CD4-positive, alpha-beta T cell (primary cell): Measurements from ENCODE around the gene VASH2. TPM values are rescaled to one million over a fixed set of nuclear protein-coding genes. Genes with fewer than 3 reads are reported as not detected.

Experiments
- ATAC-seq: fragments of 200-7000 bp; cut with Tn5 transposase; one replicate; pipeline ENCODE4 v1.10.0; 2022; ENCODE audit warnings: mild to moderate bottlenecking; ENCODE audit not compliant: poor library complexity
- CTCF ChIA-PET: fragments of 350-600 bp; sonication (Branson Sonifier 250); formaldehyde crosslinking; loops from one replicate; lab custom pipeline; 2021; ENCODE audit warnings: antibody characterized with exemption, inconsistent platforms; lab: Charles Lee
- POLR2A ChIA-PET: fragments of 350-600 bp; sonication (Branson Sonifier 250); formaldehyde crosslinking; loops from one replicate; lab custom pipeline; 2021; ENCODE audit warnings: antibody characterized with exemption, inconsistent platforms; lab: Charles Lee
- DNase-seq, 14 experiments: peaks; one replicate each; pipeline ENCODE4 v3.0.0-alpha.2; 2013 to 2020; ENCODE audit warnings: mixed read lengths in 2 of 14
- H3K27ac ChIP-seq, 2 donors: one replicate each; pipeline versions ENCODE4 v1.5.1 to v1.7.0; 2013; ENCODE audit warnings: low read length in 2 of 2, low read depth in 1 of 2, mild to moderate bottlenecking in 1 of 2
- H3K27me3 ChIP-seq, 2 experiments: 1 replicate in 1 of 2; 2 replicates in 1 of 2; pipeline versions ENCODE4 v1.6.1 to v1.7.0; 2013; ENCODE audit warnings: low read length in 2 of 2, control low read depth in 1 of 2, mild to moderate bottlenecking in 1 of 2, moderate library complexity in 1 of 2; ENCODE audit not compliant: insufficient read depth in 2 of 2, control insufficient read depth in 1 of 2
- H3K36me3 ChIP-seq: one replicate; pipeline ENCODE4 v1.6.1; 2013; ENCODE audit warnings: low read length, control low read depth; ENCODE audit not compliant: insufficient read depth
- H3K4me1 ChIP-seq: one replicate; pipeline ENCODE4 v1.6.1; 2013; ENCODE audit warnings: low read length, control low read depth; ENCODE audit not compliant: insufficient read depth
- H3K4me3 ChIP-seq: one replicate; pipeline ENCODE4 v1.5.1; 2013; ENCODE audit warnings: mild to moderate bottlenecking, low read length, moderate library complexity
- H3K9me3 ChIP-seq, 2 experiments: 1 replicate in 1 of 2; 2 replicates in 1 of 2; pipeline versions ENCODE4 v1.6.1 to v1.7.0; 2013; ENCODE audit warnings: low read length in 2 of 2, mild to moderate bottlenecking in 2 of 2, control low read depth in 1 of 2, moderate library complexity in 1 of 2; ENCODE audit not compliant: control insufficient read depth in 1 of 2, insufficient read depth in 1 of 2
- H3K27ac Mint-ChIP-seq: one replicate; pipeline ENCODE4 v1.8.0; 2020; ENCODE audit warnings: mixed read lengths
- H3K27me3 Mint-ChIP-seq: one replicate; pipeline ENCODE4 v1.8.0; 2021; ENCODE audit warnings: mixed read lengths
- H3K36me3 Mint-ChIP-seq: one replicate; pipeline ENCODE4 v1.8.0; 2021; ENCODE audit warnings: low read depth, mixed read lengths
- H3K4me1 Mint-ChIP-seq: one replicate; pipeline ENCODE4 v1.8.0; 2021; ENCODE audit warnings: low read depth, mixed read lengths
- H3K4me3 Mint-ChIP-seq: one replicate; pipeline ENCODE4 v1.8.0; 2020; ENCODE audit warnings: mild to moderate bottlenecking, mixed read lengths
- H3K9me3 Mint-ChIP-seq: one replicate; pipeline ENCODE4 v1.8.0; 2020; ENCODE audit warnings: mixed read lengths
- CTCF ChIP-seq: fragments of 200-600 bp; IDR thresholded peaks from one replicate; pipeline ENCODE4 v1.8.0; 2022; ENCODE audit warnings: antibody characterized with exemption, mild to moderate bottlenecking
- intact Hi-C, 2 experiments: fragments of 100-400 bp; cut with DNase I in 1 of 2; cut with micrococcal nuclease in 1 of 2; formaldehyde crosslinking; loops; one replicate each; pipeline versions ENCODE4 v1.15.1 to v1.9.0; 2023 to 2025; cut with DNase I, micrococcal nuclease
- total RNA-seq, 174 experiments: library from RNA in 2 of 174; stranded (reverse) in 2 of 174; gene quantifications; one replicate each; pipeline ENCODE4 v1.2.3 and lab custom pipeline; 2021 to 2026

Gene VASH2
- total RNA-seq, 2 experiments from 2014 or later = 0.11 to 0.17 TPM

GRCh38 chr1:212922016-212922415, 28.3 kb upstream of the VASH2 start:
- no peak for DNase-seq
- POLR2A ChIA-PET = no interaction called here
- Histone ChIP-seq H3K36me3 (no peaks in the 10 kb centered on the region), H3K27ac (no peak overlapping the region), H3K27me3 (peaks cover 0 to 2% of the 10 kb centered on the region in 2 experiments), H3K9me3 (peaks cover 0 to 3% of the 10 kb centered on the region in 2 experiments), H3K4me3 (no peak overlapping the region), H3K4me1 (no peaks in the 10 kb centered on the region)
- Mint-ChIP-seq H3K9me3 (no peaks in the 10 kb centered on the region), H3K36me3 (no peaks in the 10 kb centered on the region), H3K27me3 (peaks cover 19% of the 10 kb centered on the region), H3K27ac (no peak overlapping the region), H3K4me3 (no peak overlapping the region), H3K4me1 (no peaks in the 10 kb centered on the region)
- ATAC-seq = no peak
- CTCF ChIA-PET = no interaction called here
- intact Hi-C loops = no loop called here
- TF ChIP-seq CTCF = no peak

GRCh38 chr1:212926372-212926771, 24.0 kb upstream of the VASH2 start:
- Histone ChIP-seq H3K4me1 (no peaks in the 10 kb centered on the region), H3K36me3 (no peaks in the 10 kb centered on the region), H3K27ac (no peak overlapping the region), H3K4me3 (no peak overlapping the region), H3K27me3 (no peaks in the 10 kb centered on the region), H3K9me3 (peaks cover 0 to 3% of the 10 kb centered on the region in 2 experiments)
- Mint-ChIP-seq H3K27ac (no peak overlapping the region), H3K36me3 (no peaks in the 10 kb centered on the region), H3K4me1 (no peaks in the 10 kb centered on the region), H3K27me3 (peaks cover 9% of the 10 kb centered on the region), H3K9me3 (no peaks in the 10 kb centered on the region), H3K4me3 (no peak overlapping the region)
- DNase-seq (no peak), ATAC-seq (no peak)
- no peak for TF ChIP-seq CTCF
- POLR2A ChIA-PET = no interaction called here
- CTCF ChIA-PET = no interaction called here
- intact Hi-C loops = no loop called here

DNA sequence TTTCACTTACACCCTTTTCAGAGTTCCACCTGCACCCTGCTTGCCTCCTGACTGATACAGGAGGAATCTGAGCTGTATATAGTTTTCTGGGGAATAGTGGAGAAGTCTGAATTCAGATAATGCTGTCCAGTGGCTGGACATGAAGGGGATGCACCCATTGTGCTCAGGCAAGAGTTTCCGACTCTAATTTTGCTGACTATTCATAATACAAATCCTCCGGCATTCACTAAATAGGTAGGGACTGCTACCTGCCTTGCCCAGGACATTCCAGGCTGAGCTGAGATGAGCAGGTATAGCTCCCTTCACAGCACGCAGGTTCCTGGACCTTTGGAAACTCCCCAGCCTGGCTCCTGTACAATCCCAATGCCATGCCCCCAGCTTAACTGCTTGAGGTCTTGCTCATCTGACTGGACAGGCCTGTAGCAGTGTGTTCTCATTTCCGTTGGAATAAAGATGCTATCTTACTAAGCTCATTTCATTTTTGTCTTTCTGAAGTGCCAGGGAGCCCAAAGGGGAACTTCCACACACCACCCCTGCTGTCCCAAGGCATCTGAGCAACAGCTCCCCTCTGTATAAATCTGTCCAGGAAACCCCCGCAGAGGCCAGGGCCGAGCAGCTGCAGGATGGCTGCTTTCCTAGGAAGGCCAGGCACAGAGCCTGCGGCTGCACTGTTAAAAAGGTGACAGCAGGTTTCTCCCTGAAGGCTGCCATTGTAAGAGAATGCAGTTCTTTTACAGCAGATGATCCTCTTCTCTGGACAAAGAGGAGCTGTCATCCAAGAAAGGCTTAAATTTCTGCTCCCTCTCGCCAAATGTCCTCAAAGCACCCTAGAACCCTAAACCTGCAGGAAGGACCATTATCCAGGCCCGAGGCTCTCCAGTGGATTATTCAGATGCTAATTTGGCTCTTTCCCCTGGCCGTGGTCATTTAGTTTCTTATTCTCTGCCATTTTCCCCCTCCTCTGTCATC, 21.7 kb upstream of the VASH2 start:
- H3K36me3 ChIP-seq = no peaks in the 10 kb centered on the region
- H3K27ac ChIP-seq = no peak overlapping the region
- H3K4me1 ChIP-seq = no peaks in the 10 kb centered on the region
- POLR2A ChIA-PET = no interaction called here
- Mint-ChIP-seq H3K27ac (no peak overlapping the region), H3K36me3 (no peaks in the 10 kb centered on the region), H3K4me1 (no peaks in the 10 kb centered on the region), H3K27me3 (peaks cover 4% of the 10 kb centered on the region), H3K4me3 (no peak overlapping the region), H3K9me3 (no peaks in the 10 kb centered on the region)
- H3K27me3 ChIP-seq = no peaks in the 10 kb centered on the region
- peaks cover 0 to 3% of the 10 kb centered on the region in 2 experiments for H3K9me3 ChIP-seq
- H3K4me3 ChIP-seq = no peak overlapping the region
- TF ChIP-seq CTCF = no peak
- intact Hi-C loops = no loop called here
- ATAC-seq (no peak), DNase-seq (no peak)
- CTCF ChIA-PET = no interaction called here
